AG08396 (cell line): Measurements from ENCODE around the gene ADCY4.

ENCODE experiments used
- DNase-seq: peaks from one replicate; pipeline ENCODE4 v3.0.0; 2012; ENCODE audit warnings: low spot score, mixed read lengths

ADCY4 gene

GRCh38 chr14:24272467-24272866 lies 62.4 kb downstream of the ADCY4 start:
- DNase-seq, result no peak

- no peak for DNase-seq
Observed at GRCh38 chr14:24271834-24272263, 63.0 kb downstream of the ADCY4 start.

- peak; percentile 97 for DNase-seq
Observed at GRCh38 chr14:24271134-24271833, 63.6 kb downstream of the ADCY4 start, which contains the start of gene RABGGTA. TSS of gene RABGGTA (minus strand) at chr14:24271597. CDS start at chr14:24271115, 482 bp downstream.

GRCh38 chr14:24270537-24271133 lies 64.2 kb downstream of the ADCY4 start:
- DNase-seq, result no peak

- DNase-seq, result no peak
Observed at GRCh38 chr14:24269910-24270536, 64.8 kb downstream of the ADCY4 start.

- no peak for DNase-seq
Observed at GRCh38 chr14:24269368-24269767, 65.5 kb downstream of the ADCY4 start.
